ENCODE data around the gene RNF123.

GRCh38 chr3:49769926-49770325 lies 80.6 kb downstream of the RNF123 start:
- TF ChIP-seq EZH2 (IDR thresholded peaks at IDR 0.05; ENCODE audit: borderline replicate concordance, control insufficient read depth, low read depth, low read length) (no peak), EGR1 (IDR thresholded peaks at IDR 0.05; ENCODE audit: borderline replicate concordance in 1 of 2, low read depth in 2 of 2, low read length in 2 of 2) (no peak), TCF3 (IDR thresholded peaks at IDR 0.05; ENCODE audit: borderline replicate concordance, insufficient read depth, low read depth, low read length) (no peak), RAD51 (IDR thresholded peaks at IDR 0.05) (no peak), ZNF207 (IDR thresholded peaks at IDR 0.05; ENCODE audit: borderline replicate concordance) (no peak), EP300 (IDR thresholded peaks at IDR 0.05; ENCODE audit: borderline replicate concordance in 1 of 2, control insufficient read depth in 1 of 2, low read depth in 2 of 2, low read length in 2 of 2) (no peak), NFYB (IDR thresholded peaks at IDR 0.05; ENCODE audit: insufficient read depth, low read depth, low read length) (no peak), POLR2A (IDR thresholded peaks at IDR 0.05; ENCODE audit: low read depth, low read length) (no peak), ZNF274 (IDR thresholded peaks at IDR 0.05; ENCODE audit: insufficient read depth, insufficient read length) (no peak)
